Lower lobe of right lung (tissue), 2 donors: ENCODE results near the gene TMEM30B. TPM values are rescaled to one million over a fixed set of nuclear protein-coding genes. Genes with fewer than 3 reads are reported as not detected.

Experiments used
- ATAC-seq, 2 donors: fragments of 200-7000 bp; cut with Tn5 transposase; one replicate each; pipeline ENCODE4 v1.9.1; 2020 to 2022; ENCODE audit warnings: mild to moderate bottlenecking in 2 of 2, moderate library complexity in 2 of 2
- DNase-seq: peaks from one replicate; pipeline ENCODE4 v3.0.0-alpha.2; 2020
- H3K27ac ChIP-seq: fragments of 200-600 bp; one replicate; pipeline ENCODE4 v1.8.0; 2022
- H3K27me3 ChIP-seq: fragments of 200-600 bp; one replicate; pipeline ENCODE4 v1.8.0; 2022; ENCODE audit warnings: low read depth
- H3K36me3 ChIP-seq: fragments of 200-600 bp; one replicate; pipeline ENCODE4 v1.8.0; 2022; ENCODE audit warnings: mild to moderate bottlenecking
- H3K4me1 ChIP-seq: fragments of 200-600 bp; one replicate; pipeline ENCODE4 v1.8.0; 2022
- H3K4me3 ChIP-seq: fragments of 200-600 bp; one replicate; pipeline ENCODE4 v1.8.0; 2022; ENCODE audit warnings: mild to moderate bottlenecking
- H3K9me3 ChIP-seq: fragments of 200-600 bp; one replicate; pipeline ENCODE4 v1.8.0; 2022
- CTCF ChIP-seq: fragments of 200-600 bp; IDR thresholded peaks from one replicate; pipeline ENCODE4 v1.8.0; 2022; ENCODE audit warnings: antibody characterized with exemption, mild to moderate bottlenecking
- intact Hi-C: fragments of 100-400 bp; cut with DNase I; formaldehyde crosslinking; loops from one replicate; pipeline ENCODE4 v1.11.0; 2022
- total RNA-seq: library from RNA; stranded (reverse); fragmentation: NEBNext Ultra II Directional; extraction: Animal tissue kit (Norgen Biotek cat#: 25700); gene quantifications from one replicate; pipeline ENCODE4 v1.2.1, GENCODE V29; 2021
- donor health status: DM: no; HTN: yes; CAD: no; lungs with severe emphysema.

The TMEM30B gene
- total RNA-seq, 1 donor from 2014 or later: 20.3 TPM

- intact Hi-C loops: no loop called here
- no peak overlapping the region for H3K27ac ChIP-seq
- H3K27me3 ChIP-seq: no peaks in the 10 kb centered on the region
These were observed 22.2 kb downstream of the TMEM30B start for GRCh38 chr14:61258985-61259384.

GRCh38 chr14:61257469-61258057, 23.6 kb downstream of the TMEM30B start:
- Histone ChIP-seq H3K27ac (no peak overlapping the region), H3K9me3 (no peaks in the 10 kb centered on the region), H3K27me3 (no peaks in the 10 kb centered on the region), H3K4me3 (no peak overlapping the region), H3K36me3 (no peaks in the 10 kb centered on the region), H3K4me1 (peaks cover 5% of the 10 kb centered on the region)
- ATAC-seq: no peak
- intact Hi-C loops: no loop called here
- no peak for TF ChIP-seq CTCF
- no peak for DNase-seq

More at GRCh38 chr14:61258985-61259384, 22.2 kb downstream of the TMEM30B start:
- Histone ChIP-seq H3K4me1 (no peaks in the 10 kb centered on the region), H3K9me3 (no peaks in the 10 kb centered on the region), H3K36me3 (no peaks in the 10 kb centered on the region), H3K4me3 (no peak overlapping the region)
- ATAC-seq (no peak), DNase-seq (no peak)
- no peak for TF ChIP-seq CTCF

GRCh38 chr14:61256826-61257468, 24.2 kb downstream of the TMEM30B start:
- intact Hi-C loops: no loop called here
- ATAC-seq (no peak), DNase-seq (no peak)
- H3K4me3 ChIP-seq: no peak overlapping the region
- TF ChIP-seq CTCF: no peak
- no peaks in the 10 kb centered on the region for H3K27me3 ChIP-seq
- H3K27ac ChIP-seq: no peak overlapping the region
- H3K4me1 ChIP-seq: peaks cover 8% of the 10 kb centered on the region
- H3K9me3 ChIP-seq: no peaks in the 10 kb centered on the region
- no peaks in the 10 kb centered on the region for H3K36me3 ChIP-seq

GRCh38 chr14:61255968-61256367, 25.2 kb downstream of the TMEM30B start:
- no peak for TF ChIP-seq CTCF
- intact Hi-C loops: no loop called here
- no peak overlapping the region for H3K27ac ChIP-seq

GRCh38 chr14:61254808-61255526, 26.2 kb downstream of the TMEM30B start:
- H3K4me1 ChIP-seq: peaks cover 8% of the 10 kb centered on the region
- H3K27ac ChIP-seq: no peak overlapping the region
- no peak for ATAC-seq
- H3K27me3 ChIP-seq: no peaks in the 10 kb centered on the region
- intact Hi-C loops: no loop called here
- no peak overlapping the region for H3K4me3 ChIP-seq
- TF ChIP-seq CTCF: no peak
- H3K9me3 ChIP-seq: no peaks in the 10 kb centered on the region
- no peak for DNase-seq
- no peaks in the 10 kb centered on the region for H3K36me3 ChIP-seq

More at GRCh38 chr14:61255968-61256367, 25.2 kb downstream of the TMEM30B start:
- no peak overlapping the region for H3K4me3 ChIP-seq
- peaks cover 8% of the 10 kb centered on the region for H3K4me1 ChIP-seq
- ATAC-seq (no peak), DNase-seq (no peak)
- no peaks in the 10 kb centered on the region for H3K27me3 ChIP-seq
- no peaks in the 10 kb centered on the region for H3K9me3 ChIP-seq
- H3K36me3 ChIP-seq: no peaks in the 10 kb centered on the region
